ENCODE results near the gene NOPCHAP1. TPM values are rescaled to one million over a fixed set of nuclear protein-coding genes. Genes with fewer than 3 reads are reported as not detected.

NOPCHAP1 gene
- total and polyA plus RNA-seq, 10 of the 15 experiments (the other 5 are each of a cell fraction or from before 2014, with no cell fraction given) = 28.0 to 115 (median 40.9) TPM

- intact Hi-C loops (cut with micrococcal nuclease; ENCODE audit: unreplicated experiment) = no loop called here
- Histone ChIP-seq H3K4me1 (ENCODE audit: control insufficient read depth, insufficient read depth, low read length) (peaks cover 10% of the 10 kb centered on the region; the same call in 1 of the 2 replicates), H4K20me1 (ENCODE audit: control insufficient read depth, insufficient read depth) (no peaks in the 10 kb centered on the region), H3K27me3 (replicated peaks in 1 of 2; ENCODE audit: control insufficient read depth in 2 of 2, insufficient read depth in 2 of 2, low read length in 1 of 2) (no peaks in the 10 kb centered on the region), H3K79me2 (ENCODE audit: control insufficient read depth, insufficient read depth, low read length) (no peaks in the 10 kb centered on the region), H3K4me2 (ENCODE audit: control insufficient read depth, insufficient read depth) (no peak overlapping the region), H3K36me3 (ENCODE audit: control insufficient read depth in 2 of 2, insufficient read depth in 2 of 2, low read length in 1 of 2) (no peaks in the 10 kb centered on the region), H3K4me3 (no peak overlapping the region), H3K27ac (ENCODE audit: control insufficient read depth, insufficient read depth) (no peak overlapping the region), H2AFZ (ENCODE audit: control insufficient read depth, low read depth, low read length) (no peak overlapping the region), H3K9me3 (replicated peaks; ENCODE audit: control insufficient read depth, insufficient read depth, low read length) (no peaks in the 10 kb centered on the region; the same call in 1 of the 3 replicates), H3K9ac (ENCODE audit: control insufficient read depth, insufficient read depth, low read length) (no peak overlapping the region)
- no peak for TF ChIP-seq ATF7 (IDR thresholded peaks at IDR 0.05; ENCODE audit: low read depth)
- TF ChIP-seq NR2C2 (IDR thresholded peaks at IDR 0.05; ENCODE audit: borderline replicate concordance, control insufficient read depth, insufficient read length, low read depth) = no peak
- TF ChIP-seq RAD21 (IDR thresholded peaks at IDR 0.05; ENCODE audit: insufficient read depth, low read depth, low read length) = no peak
- TF ChIP-seq SIN3A (IDR thresholded peaks at IDR 0.05; ENCODE audit: low read depth, low read length) = no peak
- TF ChIP-seq BCL3 (IDR thresholded peaks at IDR 0.05; ENCODE audit: borderline replicate concordance, insufficient read depth, low read depth, low read length, poor library complexity, severe bottlenecking) = no peak
- no peak for TF ChIP-seq TCF7 (IDR thresholded peaks at IDR 0.05; ENCODE audit: borderline replicate concordance)
- TF ChIP-seq IRF3 (IDR thresholded peaks at IDR 0.05) = no peak
- no peak for TF ChIP-seq CBFB (IDR thresholded peaks at IDR 0.05; ENCODE audit: low read depth)
- no peak for TF ChIP-seq ZNF687 (IDR thresholded peaks at IDR 0.05)
- TF ChIP-seq ZBTB40 (IDR thresholded peaks at IDR 0.05; ENCODE audit: borderline replicate concordance) = no peak
- TF ChIP-seq MEF2B (IDR thresholded peaks at IDR 0.05; ENCODE audit: partially characterized antibody, poor library complexity, severe bottlenecking) = no peak
- TF ChIP-seq LARP7 (IDR thresholded peaks at IDR 0.05) = no peak
- TF ChIP-seq NR2F1 (conservative IDR thresholded peaks at IDR 0.05) = no peak
- no peak for TF ChIP-seq ZBED1 (IDR thresholded peaks at IDR 0.05; ENCODE audit: borderline replicate concordance)
- ChIA-PET POLR2A (interaction anchor here (0.9 kb wide), 1 partner anchor 212 kb away, joined by 3 read pairs; no protein-coding TSS in a partner anchor), RAD21 (ENCODE audit: unreplicated experiment) (interaction anchor here (1.0 kb wide), 1 partner anchor 10 kb away, joined by 3 read pairs; no protein-coding TSS in a partner anchor), SMC1A (ENCODE audit: uncharacterized antibody, unreplicated experiment) (interaction anchor here (0.7 kb wide), 1 partner anchor 654 kb away, joined by 3 read pairs; no protein-coding TSS in a partner anchor), CTCF (interaction anchor here (1.0 kb wide), 1 partner anchor 204 kb away, joined by 3 read pairs; no protein-coding TSS in a partner anchor)
- in situ Hi-C loops (cut with MboI) = no loop called here
- DNase-seq (ENCODE audit: low read depth, low spot score) (no peak), FAIRE-seq (no peak), ATAC-seq (no peak)
- BruUV-seq (replicated peaks) = no TSS peak
- WGBS (ENCODE audit: insufficient coverage, insufficient replicate concordance, low lambda C conversion rate, missing lambda C conversion rate) = 74% methylated on average over 3 of the region's 3 CpGs
Measured at GRCh38 chr12:104938371-104938770, 47.7 kb upstream of the NOPCHAP1 start.
